Ecto neural progenitor cell (in vitro differentiated cells): ENCODE measurements around the gene SPTBN4.
"Not testable (repeated sequence)": the region's sequence is repeated elsewhere in the genome, so short reads cannot be mapped to it uniquely, and the experiment has no call there.

ENCODE experiments used
- DNase-seq: peaks from one replicate; pipeline ENCODE4 v3.0.0-alpha.2; 2018; ENCODE audit warnings: low spot score

SPTBN4 gene

DNA sequence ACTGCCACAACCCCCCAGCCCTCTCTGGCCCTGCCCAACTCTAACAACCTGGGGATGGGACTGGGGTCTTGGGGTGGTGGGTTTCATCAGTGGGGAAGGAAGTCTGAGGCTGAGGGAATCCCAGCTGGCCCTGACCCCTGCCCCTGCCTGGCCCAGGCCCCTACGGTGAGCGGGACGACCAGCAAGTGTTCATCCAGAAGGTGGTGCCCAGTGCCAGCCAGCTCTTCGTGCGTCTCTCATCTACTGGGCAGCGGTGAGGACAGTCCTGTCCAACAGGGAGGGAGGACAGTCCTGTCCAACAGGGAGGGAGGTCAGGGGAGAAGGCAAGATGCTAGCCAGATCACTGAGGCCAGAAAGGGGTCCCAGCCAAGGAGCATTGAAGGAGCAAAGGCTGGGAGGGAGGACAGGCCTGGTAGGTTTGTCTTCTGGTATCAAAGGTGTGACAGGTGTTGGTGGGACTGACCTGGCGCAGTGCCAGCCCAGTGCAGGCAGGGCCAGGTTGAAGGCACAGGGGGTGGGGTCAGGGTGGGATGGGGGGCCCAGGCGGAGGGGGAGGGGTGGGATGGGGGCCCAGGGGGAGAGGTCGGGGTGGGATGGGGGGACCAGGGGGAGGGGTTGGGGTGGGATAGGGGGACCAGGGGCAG lies 122.2 kb downstream of the SPTBN4 start:
- no peak for DNase-seq

DNA sequence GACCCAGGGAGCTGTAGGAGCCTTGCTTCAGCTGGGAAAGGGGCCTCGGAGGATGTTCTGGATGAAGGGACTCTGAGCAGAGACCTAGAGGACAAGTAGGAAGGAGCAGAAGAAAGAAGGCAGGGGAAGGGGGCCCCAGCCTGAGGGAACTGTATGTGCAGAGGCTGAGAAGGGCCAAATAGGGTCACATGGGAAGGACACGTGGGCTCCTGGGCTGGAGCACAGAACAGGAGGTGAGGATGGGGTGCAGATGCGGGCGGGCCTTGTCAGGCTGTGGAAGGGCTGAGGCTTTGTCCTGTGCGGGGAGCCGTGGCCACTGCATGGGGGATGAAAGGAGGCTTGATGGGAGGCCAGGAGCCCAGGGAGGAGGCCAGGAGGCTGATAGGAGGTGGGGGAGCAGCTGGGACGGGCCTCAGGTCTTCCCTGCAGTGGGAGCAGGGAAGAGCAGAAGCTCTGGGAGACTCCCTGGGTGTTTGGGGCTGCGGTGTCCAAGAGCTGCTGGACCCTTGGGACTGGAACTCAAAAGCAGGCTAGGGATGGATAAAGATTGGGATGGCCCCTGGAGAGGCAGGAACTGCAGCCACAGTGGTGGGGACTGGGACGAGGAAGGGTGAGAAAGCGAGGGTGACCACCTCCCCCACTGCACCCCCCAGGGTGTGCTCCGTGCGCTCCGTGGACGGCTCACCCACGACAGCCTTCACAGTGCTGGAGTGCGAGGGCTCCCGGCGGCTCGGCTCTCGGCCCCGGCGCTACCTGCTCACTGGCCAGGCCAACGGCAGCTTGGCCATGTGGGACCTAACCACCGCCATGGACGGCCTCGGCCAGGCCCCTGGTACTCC lies 123.0 kb downstream of the SPTBN4 start:
- no peak for DNase-seq

DNA sequence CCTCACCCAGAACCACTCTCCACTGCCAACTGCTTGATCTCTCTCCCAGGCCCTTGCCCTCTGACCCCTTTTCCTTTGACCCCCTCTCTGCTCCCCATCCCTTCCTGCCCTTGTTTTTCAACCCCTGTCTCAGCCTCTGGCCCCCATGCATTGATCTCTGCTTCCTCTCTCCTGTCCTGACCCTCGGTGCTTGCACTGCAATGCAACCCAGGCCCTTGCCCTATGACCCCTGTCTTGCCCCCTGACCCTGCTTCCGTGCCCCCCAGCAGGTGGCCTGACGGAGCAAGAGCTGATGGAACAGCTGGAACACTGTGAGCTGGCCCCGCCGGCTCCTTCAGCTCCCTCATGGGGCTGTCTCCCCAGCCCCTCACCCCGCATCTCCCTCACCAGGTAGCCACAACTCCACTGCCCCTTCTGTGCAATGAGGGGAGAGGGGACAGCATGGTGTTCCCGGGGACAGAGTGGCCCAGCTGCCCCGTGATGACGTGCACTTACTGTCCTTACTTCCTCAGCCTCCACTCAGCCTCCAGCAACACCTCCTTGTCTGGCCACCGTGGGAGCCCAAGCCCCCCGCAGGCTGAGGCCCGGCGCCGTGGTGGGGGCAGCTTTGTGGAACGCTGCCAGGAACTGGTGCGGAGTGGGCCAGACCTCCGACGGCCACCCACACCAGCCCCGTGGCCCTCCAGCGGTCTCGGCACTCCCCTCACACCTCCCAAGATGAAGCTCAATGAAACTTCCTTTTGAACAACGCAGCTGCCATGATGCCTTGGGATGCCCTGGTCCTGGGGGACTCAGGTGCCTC lies 123.9 kb downstream of the SPTBN4 start:
- peak; percentile 71 for DNase-seq

DNA sequence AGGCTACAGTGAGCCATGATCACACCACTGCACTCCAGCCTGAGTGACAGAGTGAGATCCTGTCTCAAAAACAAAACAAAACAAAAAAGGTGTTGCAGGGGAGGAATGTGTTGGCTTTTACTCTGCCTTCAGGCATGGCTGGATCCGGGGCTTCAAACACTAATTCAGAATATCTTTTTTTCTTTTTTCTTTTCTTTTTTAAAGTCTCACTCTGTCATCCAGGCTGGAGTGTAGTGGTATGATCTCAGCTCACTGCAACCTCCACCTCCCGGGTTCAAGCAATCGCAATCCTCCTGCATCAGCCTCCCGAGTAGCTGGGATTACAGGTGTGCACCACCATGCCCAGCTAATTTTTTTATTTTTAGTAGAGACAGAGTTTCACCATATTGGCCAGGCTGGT lies 124.9 kb downstream of the SPTBN4 start:
- DNase-seq: not testable (repeated sequence)

DNA sequence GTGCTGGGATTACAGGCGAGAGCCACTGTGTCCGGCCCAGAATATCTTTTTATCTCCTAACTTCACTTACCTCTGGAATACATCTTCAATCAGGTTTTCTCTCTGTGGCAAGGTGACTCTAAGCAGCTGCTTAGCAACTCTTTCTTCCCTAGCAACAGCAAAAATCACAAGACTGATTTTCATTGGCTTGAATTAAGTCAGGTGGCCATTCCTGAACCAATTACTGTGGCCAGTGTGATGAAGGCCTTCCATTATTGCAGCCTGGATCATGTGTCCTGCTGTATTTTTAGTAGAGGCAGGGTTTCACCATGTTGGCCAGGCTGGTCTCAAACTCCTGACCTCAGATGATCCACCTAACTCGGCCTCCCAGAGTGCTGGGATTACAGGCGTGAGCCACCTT lies 125.4 kb downstream of the SPTBN4 start:
- no peak for DNase-seq

DNA sequence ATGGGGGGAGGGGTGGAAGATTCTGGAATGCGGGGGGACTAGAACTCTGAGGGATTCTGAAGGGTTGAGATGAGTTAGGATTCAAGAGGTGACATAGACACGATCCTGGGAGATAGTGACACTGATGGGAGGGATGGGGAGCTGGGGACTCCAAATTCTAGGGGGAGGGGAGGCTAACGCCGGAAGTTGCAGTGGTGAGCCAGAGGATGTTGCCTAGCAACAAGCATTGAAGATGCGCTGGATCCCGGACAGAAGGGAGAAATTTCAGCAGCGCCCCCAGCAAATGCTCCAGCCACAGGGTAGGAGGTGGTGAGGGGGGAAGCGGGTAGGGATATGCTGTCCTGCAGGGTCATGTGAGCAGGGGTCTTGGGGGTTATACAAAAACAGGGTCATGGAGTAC lies 127.5 kb downstream of the SPTBN4 start:
- no peak for DNase-seq

DNA sequence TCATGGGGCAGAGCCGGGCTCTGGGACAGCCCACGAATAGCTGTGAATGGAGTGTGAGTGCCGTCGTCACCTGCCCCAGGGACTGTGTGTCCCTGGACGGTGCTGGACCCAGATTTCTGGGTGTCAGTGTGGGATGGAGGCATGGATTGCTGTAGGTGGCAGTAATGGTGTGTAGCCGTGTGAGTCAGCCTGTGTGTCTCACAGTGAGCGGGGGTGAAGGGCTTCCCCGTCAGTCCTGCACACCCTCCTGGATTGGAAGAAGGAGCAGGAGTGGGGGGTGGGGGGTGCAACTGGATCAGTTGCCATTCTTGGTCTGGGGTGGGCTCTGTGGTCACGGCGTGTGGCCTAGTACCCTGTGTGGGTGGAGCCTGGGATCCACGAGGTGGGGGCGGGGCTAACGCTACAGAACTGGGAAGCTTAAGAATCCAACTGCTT lies 127.9 kb downstream of the SPTBN4 start:
- no peak for DNase-seq

DNA sequence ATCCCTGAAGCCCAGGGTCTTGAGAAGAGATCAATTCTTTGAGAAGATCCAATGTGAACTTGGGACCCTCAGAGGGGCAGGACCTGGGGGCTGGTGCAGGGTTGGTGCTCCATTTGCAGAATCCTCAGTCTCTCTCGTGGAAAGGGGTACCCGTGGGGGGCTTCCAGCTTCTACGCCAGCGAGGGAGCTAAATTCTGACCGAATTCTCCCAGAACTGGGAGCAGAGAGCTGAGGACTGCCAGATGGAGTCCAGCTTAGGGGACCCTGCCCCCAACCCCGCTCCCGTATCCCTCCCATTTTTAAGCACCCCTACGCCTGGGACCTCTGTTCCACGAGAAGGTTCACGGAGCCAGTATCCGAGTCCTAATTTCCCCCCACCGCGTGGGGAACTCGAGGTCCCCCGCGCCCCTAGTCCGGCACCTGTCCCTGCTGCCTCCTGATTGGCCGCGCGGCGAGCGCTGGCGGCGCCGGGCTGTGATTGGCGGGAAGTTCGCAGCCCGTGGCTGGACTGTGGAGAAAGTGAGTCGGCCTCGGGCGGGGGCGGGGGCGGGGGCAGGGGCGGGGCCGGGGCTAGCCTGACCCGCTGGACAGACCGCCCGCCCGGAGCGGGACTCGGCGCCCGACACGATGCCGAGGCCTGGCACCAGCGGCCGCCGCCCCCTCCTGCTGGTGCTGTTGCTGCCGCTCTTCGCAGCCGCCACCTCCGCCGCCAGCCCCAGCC lies 130.0 kb downstream of the SPTBN4 start:
- peak; percentile 87 for DNase-seq

DNA sequence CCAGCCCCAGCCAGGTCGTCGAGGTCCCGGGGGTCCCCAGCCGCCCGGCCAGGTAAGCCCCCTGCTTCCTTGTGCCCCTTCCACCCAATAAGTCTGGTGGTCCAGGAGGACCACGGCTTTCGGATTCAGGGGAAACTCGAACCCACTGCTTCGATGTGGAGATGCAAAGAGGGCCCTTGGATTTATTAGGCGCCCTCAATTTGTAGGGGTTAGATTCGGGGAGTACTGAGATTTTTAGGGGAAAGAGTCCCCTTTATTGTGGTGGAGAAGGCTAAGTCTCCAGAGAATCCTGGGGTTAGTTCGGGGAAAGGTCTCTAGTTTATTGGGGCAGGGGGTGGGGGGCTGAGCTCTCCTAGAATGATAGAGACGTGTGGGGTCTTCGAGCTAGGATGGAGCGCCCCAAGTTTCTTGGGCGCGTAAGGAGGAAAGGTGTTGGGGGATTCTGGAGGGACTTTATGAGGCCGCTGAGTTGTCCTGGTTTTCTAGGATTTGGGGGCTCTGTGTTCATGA lies 130.6 kb downstream of the SPTBN4 start:
- DNase-seq: no peak

DNA sequence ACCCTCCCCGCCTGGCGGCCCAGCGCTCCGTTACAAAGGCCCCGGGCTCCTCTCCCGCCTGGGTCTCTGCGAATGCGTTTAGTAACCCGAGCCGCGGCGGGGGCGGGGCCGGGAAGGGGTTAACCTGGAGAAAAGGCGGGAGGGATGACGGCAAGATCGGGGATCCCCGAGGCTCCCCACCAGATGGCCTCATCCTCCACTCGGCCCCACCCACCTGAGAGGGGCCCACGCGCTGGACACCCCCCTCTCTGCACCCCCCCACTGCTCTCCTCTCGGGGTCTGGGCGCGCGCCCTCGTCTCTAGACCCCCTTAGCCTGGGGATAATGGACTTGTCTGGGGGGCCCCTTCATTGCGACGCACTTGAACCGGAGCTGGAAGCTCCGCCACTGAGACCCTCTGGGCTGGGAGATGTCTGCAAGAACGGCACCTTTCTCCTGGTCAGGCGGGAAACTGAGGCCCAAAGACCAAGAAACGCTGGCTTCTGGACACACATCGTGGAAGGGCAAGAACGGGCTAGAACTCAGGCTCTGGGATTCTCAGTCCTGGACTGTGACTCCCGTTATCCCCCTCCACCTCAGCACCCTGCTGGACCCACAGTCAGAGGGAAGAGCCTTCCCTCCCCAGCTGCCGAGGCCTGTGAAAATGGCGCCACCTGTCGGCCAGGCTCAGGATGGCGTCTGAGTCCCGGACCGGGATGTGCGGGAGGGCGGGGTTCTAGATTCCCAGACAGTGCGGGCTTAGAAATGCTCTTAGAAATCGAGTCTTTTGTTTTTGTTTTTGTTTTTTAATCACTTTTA lies 131.5 kb downstream of the SPTBN4 start:
- DNase-seq: peak; percentile 93

DNA sequence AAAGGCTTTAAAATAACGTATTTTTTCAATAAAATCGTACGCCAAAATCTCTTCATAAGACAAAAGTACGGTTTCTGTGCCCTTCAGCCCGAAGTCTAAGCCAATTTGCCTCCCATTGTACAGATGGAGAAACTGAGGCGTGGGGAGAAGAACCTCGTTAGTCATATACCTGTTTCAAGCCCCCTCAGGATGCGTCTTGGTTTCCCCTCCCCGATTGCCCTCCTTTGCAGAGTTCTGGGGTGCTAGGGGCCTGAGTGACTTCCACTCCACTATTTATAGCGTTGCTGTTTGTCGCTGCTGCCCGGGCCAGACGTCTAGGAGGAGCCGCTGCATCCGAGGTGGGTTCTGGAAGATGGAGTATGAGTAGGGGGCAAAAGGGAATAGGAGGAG lies 132.1 kb downstream of the SPTBN4 start:
- DNase-seq: peak; percentile 52

DNA sequence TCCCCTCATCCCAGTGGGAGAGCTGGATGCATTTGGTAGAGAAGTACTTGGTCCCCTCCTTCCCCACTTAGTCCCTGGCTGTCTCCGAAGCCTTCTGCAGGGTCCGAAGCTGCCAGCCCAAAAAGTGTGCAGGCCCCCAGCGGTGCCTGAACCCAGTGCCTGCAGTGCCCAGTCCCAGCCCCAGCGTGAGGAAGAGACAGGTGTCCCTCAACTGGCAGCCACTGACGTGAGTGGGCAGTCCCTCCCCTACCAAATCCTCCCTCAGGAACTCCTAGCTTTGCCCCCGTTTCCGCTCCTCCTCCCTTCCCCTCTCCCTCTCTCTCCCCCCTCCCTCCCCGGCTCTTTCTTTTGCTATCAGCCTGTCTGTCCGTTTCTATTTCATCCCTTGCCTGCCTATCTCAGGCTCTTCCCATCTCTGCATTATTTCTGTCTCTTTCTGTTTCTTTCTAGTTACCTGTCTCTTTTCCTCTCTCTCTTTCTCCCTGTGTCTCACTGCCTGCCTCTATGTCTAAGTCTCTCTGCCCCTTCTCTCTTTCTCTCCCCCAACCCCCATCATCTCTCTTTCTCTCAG lies 132.6 kb downstream of the SPTBN4 start:
- DNase-seq: peak; percentile 51

DNA sequence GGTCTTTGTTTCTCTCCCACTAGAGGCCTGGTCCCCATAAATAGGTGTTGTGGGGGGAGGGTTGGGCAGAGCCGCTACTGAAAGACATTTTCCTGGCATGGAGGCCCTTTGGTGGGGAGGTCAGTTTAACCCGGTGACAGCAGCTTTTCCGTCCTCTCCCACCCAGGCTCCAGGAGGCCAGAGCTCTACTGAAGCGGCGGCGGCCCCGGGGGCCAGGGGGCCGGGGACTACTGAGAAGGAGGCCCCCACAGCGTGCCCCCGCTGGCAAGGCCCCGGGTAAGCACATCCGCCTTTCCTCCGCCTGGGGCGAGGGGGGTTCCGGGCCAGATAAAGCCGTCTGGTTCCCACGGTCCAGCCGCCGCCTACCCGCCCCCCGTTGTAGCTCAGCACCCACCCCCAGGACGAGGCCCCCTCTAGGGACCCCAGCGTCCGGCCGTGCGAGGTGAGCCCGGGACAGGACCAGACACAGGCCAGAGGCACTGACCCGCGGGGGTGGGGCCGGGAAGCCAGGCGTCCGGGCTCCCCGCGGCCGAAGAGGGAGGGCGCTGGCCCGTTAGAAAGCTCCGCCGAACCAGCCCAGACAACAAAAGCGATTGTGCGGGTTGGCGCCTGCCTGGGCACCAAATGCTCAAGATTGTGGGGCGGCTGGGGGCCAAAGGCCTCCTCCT lies 133.2 kb downstream of the SPTBN4 start:
- DNase-seq: peak; percentile 50

DNA sequence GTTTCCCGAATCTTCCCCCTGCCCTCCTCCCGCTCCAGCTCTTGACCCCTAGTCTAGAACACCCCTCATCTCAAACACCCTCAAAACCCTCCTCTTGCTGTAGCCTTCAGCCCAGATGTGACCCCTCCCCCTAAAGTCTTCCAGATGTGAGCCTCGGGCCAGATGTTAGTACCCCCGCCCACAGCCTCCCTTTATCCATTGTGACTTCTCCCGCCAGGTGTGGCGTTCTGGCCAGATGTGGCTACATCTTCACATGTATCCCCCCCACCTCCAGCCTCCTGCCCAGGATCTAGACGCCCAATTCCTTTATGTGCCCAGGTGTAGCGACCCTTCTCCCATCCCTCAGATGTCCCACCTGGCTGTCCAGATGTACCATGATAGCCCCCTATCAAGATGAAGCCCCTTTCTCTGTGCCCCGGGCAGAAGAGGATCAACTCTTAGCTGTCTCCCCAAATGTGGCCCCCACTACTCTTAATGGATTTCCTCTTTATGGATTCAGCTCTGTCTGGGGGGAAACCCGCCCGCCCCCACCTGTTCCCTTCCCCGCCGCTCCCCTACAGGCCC lies 133.9 kb downstream of the SPTBN4 start:
- peak; percentile 51 for DNase-seq

DNA sequence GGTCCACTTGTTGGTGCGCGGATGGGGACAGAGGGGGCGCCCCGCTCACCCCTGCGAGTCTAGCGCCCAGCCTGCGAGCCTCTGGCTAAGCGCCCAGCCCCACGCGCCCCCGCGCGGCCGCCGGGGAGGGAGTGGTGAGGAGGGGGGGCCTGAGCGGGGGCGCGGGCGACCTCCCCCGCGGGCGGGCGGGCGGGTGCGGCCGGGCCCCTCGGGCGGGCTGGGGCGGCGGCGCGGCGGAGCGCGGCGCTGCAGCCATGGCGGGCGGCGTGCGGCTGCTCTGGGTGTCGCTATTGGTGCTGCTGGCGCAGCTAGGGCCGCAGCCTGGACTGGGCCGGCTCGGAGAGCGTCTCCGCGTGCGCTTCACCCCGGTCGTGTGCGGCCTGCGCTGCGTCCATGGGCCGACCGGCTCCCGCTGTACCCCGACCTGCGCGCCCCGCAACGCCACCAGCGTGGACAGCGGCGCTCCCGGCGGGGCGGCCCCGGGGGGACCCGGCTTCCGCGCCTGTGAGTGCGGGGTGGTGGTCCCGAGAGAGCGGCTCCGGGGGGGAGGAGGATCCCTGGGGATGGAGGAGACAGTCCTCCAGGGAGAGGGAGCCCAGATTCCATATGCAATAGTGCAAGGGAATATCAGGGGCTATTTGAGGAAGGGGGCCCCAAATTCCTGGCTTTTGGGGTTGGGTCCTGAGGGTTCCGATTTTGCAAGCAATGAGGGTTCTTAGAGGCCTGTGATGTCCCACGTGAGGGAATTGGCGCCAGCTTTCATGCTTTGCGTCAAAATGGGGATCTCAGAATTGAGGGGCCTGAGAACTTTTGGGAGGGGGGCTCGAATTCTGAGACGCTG lies 134.6 kb downstream of the SPTBN4 start, which contains the start of gene LTBP4:
Gene LTBP4, plus strand, starts transcription at position 236 of the 841 bp plus-strand sequence. Its CDS starts 19 bp downstream, at position 255.
- DNase-seq: peak; percentile 62

DNA sequence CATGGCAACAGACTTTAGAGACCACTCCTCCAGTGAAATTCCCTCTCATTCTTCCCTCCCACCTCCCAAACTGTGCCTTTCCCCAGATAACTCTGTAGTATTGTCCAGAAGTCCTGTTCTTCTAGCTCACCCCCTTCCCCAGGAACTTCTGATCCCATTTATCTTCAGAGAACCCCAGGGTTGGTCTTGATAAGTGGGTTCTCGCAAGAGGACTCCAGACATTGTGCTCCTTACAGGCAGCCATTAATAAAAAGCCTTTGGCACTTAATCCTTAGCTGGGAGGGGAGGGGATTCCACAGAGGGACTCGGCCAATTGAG lies 136.2 kb downstream of the SPTBN4 start:
- DNase-seq: no peak

DNA sequence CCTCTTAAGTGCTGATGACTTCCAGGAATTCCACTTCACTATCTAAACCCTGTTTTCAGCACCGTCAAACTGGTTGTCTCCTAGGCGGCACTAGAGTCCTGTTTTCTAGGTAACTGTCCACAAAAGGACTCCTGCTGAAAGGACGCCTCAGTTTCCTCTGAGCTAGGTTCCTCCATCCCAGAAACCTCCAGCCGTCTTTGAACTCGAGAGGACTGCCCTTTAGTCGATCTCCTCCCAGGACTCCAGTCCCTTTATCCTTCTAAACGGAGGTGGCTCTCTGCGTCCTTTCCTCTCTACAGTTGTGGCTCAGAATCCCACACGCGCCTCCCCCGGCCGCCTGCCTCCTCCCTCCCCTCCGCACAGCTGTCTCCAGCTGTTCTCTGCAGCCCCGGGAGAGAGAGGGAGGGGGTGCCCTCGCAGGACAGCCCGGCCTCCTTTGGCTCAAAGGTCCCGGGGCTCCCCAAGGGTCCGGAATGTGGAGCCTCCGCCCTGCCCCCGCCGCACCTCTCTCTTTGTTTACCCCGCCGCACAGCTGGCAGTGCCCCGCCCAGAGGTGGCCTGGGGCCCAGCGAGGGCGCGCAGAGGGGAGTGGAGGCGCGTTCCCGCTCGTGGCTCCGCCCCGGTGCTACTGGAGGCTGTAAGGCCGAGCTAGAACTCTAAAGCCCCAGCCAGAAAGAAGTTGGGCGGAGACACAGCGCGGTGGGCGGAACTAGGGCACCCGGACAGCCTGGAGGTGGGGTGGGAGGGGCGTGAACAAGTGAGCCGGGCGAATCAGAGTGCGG lies 136.8 kb downstream of the SPTBN4 start:
- DNase-seq: peak; percentile 98

DNA sequence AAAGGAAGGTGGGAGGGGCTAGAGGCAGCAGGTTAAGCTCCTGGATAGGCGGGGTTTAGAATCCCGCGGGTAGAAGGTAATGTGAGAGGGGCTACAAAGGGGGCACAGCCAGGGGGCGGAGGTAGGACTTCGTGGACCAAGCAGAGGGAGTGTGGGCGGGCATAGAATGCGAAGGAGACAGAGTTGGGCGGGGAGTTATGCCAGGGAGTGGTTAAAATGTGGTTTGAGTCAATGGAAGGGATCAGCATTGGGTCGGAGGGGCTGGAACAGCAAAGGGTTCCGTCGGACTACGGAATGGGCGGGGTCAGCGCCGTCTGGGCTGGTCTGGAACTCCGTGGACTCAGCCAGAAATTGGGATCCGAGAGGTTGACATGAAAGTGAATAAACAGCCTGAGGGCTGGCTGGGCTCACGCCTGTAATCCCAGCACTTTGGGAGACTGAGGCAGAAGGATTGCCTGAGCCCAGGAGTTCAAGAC lies 137.4 kb downstream of the SPTBN4 start:
- DNase-seq: no peak
